SIG-M5 treated with dmso at 0.1 percent for 504 hours (cell line): ENCODE data around the gene WWC1.

Source experiments
- DNase-seq: peaks from one replicate; lab custom pipeline; 2025; ENCODE audit not compliant: unreplicated experiment; lab: John Stamatoyannopoulos, UW

WWC1 gene

DNA sequence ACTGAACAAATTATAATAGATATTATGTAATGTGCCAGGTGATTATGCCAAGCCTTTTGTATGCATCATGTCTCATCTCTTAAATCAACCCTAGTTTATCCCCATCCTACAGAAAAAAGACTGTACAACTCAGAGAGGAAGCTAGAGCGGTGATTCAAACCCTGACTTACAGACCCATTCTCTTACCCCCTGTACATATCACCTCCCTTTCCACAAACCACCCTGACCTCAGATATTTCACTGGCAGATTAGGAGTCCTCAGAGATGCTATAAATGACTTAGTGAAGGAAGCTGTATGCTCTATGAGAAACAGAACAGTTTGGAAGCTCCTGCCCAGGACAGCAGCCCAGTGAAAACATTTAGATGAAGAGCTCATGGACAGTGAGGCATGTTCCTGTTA lies 115.8 kb downstream of the WWC1 start:
- DNase-seq: no peak

DNA sequence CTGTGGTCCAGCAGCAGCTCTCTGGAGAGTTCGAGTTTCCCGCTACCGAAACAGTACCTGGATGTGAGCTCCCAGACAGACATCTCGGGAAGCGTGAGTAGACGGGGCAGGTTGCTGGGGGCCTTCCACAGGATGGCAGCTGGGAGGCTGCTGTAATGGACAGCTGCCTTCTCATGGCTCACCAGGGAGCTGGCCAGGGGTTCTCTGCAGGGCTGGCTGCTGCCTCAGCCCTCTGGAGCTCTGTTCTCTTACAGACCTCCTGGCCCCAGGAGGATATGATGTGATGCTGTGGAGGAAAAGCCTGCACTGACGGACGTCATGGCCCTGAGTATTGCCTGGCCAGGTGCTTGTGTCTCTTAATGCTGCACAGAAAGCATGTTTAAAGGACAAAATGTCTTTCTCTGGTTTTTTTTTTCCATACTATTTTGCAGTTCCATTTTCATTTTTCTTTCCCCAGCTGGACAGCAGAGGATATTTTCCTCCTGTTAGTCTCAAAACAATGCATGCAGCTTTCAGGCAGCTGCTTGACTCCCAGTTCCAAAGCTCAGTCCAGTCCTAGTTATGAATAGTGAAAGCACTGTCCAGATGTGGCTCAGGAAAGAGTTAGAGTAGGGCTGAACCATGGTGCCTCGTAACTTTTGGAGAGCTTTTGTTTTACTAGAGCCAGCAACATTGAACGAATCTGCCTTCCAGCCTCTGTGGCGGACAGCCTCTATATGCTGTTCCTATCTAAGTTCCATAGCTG lies 117.3 kb downstream of the WWC1 start:
- DNase-seq: no peak

DNA sequence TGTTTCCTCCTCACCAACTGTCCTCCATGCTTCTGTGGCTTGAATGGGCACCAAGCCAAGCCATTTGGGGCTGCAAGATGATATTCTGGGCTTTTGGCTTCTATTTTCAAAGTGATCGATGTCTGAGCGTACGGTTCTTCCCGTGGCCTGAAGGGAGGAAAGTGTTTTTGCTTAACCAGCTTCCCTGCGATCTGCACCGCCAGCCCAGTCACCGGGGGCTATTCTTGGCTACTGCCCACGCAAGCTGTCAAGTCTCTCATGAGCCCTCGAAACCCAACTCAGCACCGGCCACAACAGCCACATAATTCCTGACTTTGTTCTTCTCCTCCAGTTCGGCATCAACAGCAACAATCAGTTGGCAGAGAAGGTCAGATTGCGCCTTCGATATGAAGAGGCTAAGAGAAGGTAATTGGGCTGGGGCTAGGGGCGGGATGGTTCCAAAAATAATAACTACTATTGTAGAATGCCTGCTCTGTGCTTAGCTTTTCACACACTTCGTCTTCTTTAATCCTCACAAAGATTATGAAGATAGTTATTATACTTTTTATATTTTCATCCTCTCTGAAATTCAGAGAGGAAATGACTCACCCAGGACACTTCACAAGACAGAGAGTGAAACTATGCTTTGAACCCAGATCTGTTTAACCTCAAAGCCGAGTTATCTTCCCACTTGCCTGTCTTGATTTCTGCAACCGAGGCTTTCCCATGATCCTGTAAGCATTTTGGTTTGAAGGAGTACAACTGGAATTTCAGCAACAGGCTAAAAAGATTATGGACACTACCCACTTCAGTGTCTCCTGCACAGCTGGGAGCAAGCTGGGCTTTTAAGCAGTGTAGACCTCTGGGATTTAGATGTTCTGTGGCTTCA lies 118.4 kb downstream of the WWC1 start:
- DNase-seq: peak; percentile 31

DNA sequence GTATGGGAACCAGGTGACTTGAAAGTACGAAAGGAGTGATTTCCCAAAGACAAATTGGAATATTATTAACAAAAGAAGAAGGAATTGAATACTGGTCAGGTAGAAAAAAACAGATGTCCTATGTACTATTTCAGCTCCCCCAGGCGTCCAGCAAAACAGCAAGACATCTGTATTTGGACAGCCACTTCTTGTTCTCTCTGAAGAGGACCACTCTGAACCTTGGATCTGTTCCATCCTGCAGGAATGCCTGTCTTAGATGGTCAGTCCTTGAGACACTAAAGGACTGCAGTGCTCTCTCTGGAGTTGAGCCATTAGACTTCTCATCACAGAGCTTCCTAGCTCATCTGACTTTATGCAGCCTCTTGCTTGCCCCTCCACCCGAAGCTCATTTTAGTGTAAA lies 120.4 kb downstream of the WWC1 start:
- DNase-seq: no peak

DNA sequence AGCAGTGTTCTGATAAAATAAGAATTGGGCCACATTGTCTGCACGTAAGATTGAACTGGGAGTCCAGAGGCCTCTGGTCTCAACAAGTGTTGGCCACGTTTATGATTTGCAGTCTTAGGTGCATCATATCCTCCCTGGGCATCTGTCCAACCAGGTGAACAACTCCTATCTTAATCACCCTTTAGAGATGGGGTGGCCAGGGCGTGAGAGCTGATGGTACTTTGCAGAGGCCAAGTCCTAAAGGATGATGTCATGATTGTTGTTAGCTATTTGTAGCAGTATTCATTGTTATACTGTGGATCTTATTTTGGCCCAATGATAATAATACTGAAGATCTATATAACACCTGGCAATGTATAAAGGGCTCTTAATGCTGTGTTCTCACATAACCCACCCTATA lies 121.6 kb downstream of the WWC1 start:
- no peak for DNase-seq

DNA sequence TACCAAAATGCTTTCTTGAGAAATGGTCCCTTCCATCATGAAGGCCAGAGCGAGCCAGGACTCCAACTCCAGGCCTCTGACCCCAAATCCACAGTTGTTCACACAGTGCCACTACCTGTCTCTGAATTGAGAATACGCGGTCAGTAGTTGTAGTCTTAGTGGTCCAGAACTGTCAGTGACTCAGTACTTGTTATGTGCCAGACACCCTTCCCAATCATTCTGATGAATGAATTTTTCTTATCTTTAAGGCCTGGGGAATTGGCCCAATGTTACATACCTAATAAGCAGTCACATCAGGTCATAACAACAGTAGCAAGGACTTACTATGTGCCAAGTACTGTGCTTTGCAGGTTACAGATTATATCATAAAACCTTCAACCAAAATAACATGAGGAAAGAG lies 122.2 kb downstream of the WWC1 start:
- DNase-seq: no peak

DNA sequence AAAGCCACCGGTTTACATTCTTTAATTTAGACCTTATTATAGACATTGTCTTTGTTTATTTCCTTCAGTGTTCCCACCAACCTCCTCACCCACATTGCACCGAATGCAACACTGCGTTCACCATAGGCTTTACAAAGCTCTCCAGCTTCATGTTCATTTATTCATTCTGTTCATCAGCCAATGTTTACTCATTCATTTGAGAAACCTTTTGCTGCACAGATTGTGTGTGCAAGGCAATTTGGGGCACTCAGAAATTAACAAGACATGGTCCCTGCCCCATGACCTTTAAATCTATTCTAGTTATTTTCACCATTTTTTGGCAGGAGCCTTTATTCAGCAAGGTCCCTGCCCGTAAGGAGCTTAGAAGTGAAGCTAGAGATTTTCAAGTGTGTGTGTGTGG lies 124.0 kb downstream of the WWC1 start:
- DNase-seq: no peak

DNA sequence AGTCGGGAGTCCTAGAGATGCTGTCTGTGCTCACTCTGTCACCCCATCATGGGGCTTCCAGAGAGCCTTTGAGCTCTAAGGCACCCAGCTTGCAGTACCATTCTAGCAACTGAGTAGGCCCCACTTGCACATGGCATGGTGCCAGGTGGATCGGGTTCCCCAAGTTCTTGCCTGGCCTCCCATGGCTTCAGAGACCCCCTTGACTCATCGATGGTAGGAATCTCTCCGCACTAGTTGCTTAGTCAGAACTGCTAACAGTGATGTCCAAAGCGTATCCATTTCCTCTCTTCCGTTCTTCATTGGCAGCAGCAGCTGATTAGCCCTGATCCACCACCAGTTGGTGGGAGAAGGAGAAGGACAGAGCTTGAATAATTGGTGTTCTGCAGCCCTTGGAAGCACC lies 124.5 kb downstream of the WWC1 start:
- no peak for DNase-seq

DNA sequence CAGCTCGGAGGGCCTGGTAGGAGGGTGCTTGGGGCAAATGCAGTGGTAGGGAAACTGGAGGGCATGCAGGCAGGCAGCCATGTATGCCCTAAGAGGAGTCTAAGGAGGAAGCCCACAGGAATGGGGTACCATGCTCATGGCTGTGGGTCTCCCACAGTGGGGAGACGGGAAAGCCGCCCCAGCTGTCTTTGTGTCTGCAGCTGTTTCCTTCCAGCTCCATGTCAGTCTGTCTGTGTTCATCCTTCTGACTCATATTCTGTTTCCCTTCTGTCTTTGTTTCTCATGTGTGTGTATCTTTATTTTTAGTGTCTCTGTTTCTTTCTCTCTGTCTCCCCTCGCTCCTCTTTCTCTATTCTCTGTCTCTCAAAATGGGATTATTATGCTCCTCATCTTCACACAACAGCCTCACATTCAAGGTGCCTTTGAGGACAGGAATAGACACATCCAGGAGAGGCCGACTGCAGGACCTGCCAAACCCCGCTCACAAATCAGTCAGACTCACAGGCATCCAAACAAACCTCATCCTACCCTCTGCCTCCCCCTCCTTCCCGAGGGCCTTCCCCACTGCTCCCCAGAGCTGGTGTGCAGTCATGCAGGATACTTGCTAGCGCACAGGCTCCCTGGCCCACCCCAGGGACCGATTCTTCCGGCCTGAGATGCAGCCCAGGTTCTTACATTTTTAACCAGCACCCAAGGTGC lies 126.4 kb downstream of the WWC1 start:
- no peak for DNase-seq

DNA sequence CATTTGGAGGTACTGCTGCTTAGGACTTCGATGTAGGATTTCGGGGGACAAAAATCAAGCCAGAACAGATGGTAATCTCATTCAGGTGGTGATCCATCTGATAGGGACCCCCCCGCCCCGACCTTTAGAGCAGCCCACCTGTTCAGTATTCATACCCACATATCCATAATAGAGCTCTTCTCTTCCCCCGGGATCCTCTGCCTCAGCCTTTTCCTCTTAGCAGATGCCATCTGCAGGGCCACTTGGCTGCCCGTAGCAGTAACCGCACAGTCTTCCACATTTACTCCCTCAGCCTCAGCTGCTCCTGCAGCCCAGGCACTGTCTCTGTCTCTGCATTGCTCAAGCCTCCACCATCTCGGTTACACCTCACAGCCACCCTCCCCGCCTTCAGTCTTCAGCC lies 129.0 kb downstream of the WWC1 start:
- DNase-seq: no peak

DNA sequence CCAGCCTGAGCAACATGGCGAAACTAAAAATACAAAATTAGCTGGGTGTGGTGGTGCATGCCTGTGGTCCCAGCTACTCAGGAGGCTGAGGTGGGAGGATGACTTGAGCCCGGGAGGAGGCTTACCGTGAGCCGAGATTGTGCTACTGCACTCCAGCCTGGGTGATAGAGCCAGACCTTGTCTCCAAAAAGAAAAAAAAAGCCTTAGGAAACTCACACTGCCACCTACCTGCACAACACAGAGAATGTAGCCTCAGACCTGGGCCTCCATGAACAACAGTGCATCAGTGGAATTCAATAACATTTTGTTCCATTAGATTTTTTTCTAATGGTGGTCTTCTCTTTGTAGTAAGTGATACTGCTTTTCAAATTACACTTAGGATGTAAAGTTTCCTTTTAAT lies 131.0 kb downstream of the WWC1 start:
- no peak for DNase-seq

DNA sequence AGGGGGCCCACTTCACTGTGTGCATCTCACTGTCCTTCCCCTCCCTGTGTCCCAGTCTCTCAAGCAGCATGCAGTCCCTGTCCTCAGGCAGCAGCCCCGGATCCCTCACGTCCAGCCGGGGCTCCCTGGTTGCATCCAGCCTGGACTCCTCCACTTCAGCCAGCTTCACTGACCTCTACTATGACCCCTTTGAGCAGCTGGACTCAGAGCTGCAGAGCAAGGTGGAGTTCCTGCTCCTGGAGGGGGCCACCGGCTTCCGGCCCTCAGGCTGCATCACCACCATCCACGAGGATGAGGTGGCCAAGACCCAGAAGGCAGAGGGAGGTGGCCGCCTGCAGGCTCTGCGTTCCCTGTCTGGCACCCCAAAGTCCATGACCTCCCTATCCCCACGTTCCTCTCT lies 132.0 kb downstream of the WWC1 start:
- DNase-seq: no peak

DNA sequence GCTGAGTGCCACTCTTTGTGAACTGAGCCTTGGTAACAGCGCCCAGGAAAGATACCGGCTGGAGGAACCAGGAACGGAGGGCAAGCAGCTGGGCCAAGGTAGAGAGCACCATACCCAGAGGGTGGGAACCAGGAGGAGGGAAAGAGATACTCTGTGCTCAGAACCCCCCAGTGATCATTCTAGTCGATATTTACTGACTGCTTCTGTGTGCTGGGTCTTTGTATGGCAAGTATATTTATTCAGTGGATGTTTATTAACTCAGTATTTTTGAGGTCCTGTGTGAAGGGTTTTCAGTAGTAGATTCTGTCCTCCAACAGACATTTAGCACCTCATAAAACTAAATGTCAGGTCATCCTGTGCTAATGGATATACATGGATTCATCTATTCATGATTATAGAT lies 132.5 kb downstream of the WWC1 start:
- DNase-seq: no peak

DNA sequence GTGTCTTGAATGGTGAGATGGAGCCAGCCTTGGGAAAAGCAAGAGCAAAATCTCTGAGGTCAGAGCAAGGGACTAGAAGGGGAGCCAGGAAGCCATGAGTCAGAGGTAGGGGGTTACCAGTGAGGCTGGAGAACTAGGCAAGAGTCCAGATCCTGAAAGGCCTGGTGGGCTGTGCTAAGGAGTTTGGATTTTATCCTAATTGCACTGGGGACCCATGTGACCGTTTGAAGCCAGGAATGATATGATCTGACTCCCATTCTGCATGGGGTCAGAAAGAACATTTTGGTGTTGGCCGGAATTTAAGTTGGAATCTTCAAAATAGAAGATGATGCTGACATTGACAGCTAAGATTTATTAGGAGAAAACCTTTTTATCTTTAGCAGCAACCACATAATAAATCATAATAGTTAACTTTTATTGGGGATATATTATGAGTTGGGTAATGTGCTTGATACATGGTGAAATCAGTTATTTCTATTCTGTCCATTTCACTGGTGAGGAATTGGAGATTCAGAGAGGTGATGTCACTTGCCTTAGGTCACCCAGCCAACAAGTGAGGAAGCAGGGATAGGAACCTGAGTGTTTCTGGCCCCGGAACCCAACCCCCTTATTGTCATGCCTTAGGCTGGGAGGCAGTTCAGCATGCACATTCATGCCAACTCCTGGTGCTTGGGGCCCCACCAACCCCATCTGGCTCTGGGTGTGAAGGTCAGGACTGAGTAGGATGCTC lies 133.3 kb downstream of the WWC1 start:
- DNase-seq: no peak

DNA sequence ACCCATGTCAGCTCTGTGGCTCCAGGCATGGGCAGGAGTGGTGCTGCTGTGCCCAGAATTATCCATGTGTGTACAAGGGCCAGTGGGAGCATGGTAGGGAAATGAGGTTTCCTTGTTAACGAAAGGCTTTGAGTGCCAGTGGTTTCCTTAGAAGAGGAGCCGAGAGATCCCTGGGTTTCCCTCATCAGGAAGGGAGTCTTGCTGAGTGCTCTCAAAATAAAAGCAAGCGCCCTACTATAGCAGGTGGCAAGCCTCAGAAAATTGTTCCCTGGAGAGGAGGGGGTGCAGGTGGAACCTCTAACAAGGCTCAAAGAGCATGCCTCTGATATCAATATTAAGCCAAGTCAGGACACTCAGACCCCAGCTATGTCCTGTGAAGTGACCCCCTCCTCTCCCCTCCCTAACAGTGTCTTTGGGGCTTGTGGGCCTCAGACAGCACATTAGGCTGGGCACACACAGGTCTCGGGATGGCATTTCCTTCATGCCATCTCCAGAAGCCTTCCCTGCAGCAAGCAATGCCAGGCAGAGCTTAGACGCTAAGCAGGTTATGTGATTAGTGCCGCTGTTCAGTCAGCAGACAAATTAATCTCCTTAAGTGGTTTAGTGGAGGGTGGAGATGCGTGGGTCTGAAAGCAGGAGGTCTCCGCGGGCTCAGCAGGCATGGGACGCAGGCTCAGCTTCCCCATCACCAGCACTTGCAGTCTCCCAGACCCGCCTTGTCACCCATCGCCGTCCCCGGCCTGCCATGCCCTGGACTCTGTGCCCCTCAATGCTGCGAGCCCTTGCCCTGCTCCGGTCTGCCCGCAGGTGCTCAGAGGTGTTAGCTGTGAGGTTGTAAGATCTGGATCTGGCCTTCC lies 134.8 kb downstream of the WWC1 start:
- DNase-seq: no peak

DNA sequence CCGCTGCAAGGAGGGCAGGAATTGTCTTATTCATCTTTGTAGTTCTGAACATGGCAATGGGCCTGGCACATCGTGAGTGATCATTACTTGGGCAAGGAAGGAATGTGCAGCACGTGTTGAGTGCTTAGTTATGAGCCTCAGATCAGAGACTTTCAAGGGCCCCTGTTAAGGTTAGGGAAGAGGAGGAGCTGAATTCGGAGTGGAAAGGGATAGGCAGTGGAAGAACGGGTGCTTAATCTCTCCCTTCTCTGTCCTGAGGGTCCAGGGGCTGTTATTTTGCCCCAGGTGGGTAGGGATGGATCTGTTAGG lies 135.4 kb downstream of the WWC1 start:
- DNase-seq: no peak

DNA sequence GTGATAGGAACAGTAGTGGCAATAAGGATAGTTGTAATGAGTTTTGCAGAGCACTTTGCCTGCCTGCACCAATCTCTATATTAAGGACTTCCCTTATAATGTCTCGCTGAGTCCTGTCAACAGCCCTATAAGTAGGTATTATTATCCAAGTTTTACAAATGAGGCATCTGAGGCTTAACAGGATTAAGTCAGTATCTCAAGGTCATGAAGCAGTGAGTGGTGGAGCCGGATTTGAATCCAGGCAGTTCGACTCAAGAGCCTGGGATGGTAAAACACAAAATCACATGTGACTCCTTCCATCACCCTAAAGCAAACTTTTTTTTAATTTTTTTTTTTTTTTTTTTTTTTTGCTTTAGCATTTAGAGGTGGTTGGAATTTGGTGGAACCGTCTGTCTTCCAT lies 135.8 kb downstream of the WWC1 start:
- no peak for DNase-seq

DNA sequence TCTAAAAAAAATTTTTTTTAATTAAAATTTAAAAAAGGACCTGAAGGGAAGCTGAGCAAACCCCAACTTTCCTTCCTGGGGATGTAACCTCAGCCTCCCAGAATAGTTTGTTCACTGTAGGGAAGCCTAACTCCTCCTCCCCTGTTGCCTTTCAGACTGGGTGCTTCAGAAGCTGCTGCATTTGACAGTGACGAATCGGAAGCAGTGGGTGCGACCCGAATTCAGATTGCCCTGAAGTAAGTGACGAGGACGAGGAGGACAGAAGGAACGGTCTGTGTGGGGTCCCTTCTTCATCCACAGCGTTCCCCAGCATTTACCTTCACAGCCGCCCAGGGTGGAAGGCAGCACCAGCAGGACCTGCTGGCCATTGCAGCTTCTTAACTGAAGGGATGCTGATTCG lies 137.1 kb downstream of the WWC1 start:
- no peak for DNase-seq

DNA sequence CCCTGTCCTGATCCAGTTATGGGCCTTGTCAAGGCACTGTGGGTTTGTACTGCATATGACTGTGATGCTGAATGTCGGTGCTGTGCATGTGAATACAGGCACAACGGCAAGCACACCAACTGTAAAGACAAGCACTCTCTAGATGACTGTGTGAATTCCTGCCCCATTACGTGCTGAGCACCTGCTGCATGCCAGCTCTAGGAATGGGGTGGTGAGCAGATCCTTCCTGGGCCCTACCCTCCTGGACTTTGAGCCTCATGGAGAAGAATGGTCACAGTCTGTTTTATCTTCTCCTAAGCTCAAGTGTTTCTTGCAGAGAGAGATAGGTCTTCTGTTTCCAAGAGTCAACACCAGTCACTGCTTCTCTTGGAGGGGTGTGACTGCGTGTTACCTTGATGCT lies 138.9 kb downstream of the WWC1 start:
- DNase-seq: no peak

DNA sequence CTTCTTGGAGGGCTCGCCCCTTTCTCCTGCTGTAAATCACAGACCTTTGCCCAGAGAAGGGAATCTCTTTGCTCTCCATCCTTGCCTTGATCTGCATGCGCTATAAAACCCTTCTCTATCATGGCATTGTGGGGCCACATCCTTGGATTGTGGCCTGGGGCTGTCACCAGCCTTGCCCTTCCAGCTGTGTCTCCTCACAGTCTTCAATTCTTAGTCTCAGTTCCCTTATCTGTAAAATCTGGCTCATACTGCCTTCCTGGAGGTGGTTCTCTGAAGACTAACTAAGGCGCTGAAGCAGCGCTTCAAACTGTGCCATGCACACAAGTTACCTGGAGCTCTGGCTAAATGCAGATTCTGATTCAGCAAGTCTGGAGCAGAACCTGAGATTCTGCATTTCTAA lies 141.5 kb downstream of the WWC1 start:
- no peak for DNase-seq

DNA sequence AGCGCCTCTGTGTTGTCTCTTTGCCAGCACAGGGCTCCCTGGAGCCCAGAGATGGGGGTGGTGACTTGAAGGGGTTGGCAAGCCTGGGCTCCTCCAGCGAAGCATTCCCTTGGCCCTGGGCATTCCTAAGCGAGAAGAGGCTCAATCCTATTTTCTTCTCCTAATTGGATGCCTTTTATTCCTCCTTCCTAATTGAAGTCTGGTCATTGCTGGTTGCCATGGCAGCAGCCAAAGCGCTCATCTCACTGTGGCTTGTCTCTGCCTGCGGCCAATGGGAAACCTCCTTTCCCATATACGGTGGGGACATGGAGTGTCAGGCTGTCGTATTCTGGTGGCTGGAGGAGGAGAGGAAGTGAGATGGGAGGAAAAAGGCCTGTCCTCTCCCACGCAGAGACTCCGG lies 142.6 kb downstream of the WWC1 start:
- DNase-seq: no peak
